ENCODE data around the gene TSPEAR.

GRCh38 chr21:44456214-44456914 is 255.0 kb downstream of the TSPEAR start:
- TF ChIP-seq CTCF (IDR thresholded peaks at IDR 0.05) (no peak), POLR2A (IDR thresholded peaks at IDR 0.05) (no peak)
